ENCODE measurements around the gene RAPGEF5. TPM values are rescaled to one million over a fixed set of nuclear protein-coding genes. Genes with fewer than 3 reads are reported as not detected.

Gene RAPGEF5
- polyA plus RNA-seq, 5 donors, result 47.2 to 88.7 (median 72.8) TPM

DNA sequence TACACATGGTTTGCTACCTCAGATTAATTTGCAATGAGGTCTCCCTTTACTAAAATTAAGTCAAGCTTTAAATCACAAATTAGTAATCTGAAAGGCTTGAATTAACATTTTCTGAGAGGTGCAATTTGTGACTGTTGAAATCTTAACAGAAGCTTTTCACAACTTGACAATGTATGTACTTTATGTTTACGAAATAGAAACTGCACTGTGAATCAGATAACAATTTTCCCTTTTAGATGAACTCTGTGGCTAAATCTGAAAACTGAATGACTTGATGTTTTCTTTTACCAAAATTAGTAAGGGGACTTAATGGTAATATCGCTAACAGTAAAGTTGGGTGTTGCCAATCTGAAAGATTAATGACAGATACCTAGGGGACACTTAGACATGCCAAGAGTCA is 197.6 kb downstream of the RAPGEF5 start:
- no peak for DNase-seq

DNA sequence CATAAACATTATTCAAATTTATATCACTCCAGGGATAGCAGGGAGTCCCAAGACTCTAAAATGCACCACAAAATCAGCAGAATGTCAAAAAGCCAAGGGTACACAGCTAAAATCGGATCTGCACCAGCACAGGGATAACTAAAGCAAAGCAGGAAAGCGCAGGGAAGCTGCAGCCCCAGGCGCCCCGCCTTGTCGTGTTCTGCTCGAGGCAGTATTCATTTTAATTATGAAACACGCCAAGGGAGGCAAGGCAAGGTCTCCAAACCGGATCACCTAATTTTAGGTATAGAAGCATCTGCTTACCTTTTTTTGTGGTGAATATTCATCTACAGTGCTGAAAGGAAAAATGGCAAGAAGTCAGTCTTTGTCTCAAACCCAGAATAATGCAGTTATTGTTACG is 199.4 kb downstream of the RAPGEF5 start:
- DNase-seq, result no peak

DNA sequence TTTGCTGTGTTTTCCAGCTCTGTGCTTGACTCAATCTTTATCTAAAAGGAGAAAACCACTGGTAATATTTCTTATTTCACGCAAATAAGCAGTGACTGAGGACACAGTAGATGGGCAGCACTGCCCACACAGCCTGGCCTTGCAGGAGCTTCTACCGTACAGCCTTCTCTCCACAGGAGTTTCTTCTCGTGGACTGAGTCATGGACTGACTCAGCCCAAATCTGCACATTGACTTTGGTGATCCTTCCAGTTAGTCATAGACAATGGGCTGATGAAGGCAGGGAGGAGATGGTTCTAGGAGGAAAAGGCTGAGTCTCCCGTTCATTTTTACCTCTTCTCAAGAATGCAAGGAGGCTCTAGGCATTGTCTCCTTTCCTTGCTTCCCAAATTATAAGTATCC is 200.7 kb downstream of the RAPGEF5 start:
- DNase-seq, result no peak

DNA sequence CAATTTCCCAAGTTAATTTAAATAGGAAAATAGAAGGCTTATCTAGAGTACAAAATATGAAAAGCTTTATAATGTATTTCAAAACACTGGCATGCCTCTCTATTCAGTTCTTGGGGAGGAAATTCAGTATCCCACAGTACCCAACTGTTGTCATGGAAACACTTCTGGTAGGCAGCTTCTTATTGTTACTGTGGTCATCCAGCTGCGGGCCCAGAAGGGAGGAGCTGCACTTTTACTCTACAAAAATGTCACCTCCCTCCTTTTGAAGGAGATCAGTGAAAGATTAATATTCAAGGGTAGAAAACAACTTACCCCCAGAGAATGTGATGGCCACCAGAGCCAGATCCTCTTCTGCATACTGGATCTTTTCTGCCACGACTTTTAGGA is 202.8 kb downstream of the RAPGEF5 start:
- DNase-seq, result no peak

DNA sequence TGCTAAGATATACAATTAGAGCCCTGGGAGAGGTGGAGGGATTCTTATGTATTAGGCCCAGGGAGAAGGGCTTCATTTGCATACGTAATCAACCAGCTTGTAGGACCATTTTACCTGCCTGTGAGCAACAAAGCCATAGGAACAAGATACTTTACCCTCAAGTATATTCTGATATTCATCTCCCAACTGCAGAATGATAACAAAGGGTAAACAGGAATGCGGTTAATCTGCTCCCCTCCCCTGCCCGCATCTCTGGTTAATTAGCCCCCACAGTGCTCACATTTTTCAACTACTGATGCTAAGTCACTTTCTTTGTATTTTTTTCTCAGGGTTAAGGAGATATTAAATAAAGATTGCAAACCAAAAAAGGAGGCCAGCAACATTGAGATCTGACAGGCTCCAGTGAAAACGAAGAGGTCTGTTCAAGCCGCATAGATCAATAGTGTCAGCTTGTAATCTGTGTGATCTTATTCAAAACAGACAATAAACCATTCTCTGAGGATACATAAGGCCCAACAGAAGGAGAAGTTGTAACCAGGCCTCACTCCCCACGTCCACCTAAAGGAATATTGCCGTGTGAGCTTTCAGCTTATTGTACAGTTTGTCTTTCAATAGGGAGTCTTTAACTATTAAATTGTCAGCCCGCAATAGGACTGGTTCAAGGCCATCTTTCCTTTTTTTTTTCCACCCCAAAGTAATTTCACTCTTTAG is 203.4 kb downstream of the RAPGEF5 start:
- no peak for DNase-seq

DNA sequence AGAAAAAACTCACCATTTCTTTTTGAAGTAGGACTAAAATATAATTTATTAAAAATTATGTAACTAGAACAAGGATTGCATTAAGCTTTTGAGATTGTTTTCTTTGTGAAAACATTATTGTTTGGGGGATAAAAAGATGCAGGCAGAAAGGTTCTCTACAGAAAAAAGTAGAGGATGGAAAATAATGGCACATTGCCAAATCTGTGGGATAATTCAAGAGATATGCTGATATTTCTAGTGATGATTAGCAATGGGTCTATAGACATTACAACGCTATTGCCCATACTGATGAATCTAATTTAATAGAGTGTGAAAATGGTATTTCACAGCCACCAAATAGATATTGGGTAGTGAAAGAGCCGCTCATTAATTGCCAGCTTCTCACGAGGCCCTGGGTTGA is 204.3 kb downstream of the RAPGEF5 start:
- DNase-seq, result no peak

DNA sequence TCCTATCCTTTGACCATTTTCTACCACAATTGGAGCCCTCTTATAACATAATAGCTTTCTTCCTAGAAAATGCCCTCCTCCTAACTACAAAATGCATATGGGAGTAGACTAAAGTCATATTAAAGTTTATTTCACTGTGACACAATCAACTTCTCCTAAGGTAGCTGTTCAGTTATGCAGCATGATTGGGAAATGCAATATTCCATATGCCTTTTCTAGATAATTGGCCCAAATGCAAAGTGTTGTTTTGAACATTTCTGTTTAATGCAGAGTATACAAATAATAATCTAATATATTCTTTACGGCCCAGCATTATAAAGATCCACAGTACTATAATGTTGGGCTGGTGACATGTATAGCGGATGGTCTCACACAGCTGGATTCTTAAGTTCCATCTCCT is 205.1 kb downstream of the RAPGEF5 start:
- DNase-seq, result no peak

DNA sequence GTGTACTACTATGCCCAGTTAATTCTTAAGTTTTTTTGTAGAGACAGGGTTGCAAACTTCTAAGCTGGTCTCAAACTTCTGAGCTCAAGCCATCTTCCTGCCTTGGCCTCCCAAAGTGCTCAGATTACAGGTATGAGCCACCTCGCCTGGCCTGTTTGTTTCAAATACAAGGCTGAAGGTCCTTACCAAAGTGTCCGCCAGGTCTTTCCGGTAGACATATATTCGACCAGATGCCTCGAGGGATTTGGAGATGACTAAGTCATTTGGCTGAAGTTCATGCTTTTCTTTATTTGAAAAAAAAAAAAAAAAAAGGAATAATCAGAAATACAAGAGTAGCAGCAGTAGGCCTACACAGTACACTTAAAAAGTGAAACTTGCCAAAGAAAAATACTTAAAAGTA is 206.7 kb downstream of the RAPGEF5 start:
- no peak for DNase-seq

DNA sequence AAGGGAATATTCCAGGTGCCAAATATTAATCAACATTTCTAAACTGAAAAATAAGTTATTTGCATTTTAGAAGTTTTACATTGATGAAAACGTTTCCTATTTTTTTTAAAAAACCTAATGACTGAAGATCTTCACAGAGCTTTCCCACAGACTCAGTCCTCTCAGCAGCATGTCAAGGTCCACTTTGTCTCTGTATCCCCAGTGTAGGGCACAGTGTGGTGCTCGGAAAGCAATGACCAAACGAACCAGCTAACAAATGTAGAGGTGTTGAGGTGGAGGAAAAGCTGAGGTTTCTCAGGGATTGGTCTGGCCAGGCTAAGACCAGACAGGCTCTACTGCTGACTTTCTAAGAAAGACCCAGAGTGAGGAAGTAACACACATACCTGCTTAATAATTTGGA is 209.1 kb downstream of the RAPGEF5 start:
- DNase-seq, result no peak

DNA sequence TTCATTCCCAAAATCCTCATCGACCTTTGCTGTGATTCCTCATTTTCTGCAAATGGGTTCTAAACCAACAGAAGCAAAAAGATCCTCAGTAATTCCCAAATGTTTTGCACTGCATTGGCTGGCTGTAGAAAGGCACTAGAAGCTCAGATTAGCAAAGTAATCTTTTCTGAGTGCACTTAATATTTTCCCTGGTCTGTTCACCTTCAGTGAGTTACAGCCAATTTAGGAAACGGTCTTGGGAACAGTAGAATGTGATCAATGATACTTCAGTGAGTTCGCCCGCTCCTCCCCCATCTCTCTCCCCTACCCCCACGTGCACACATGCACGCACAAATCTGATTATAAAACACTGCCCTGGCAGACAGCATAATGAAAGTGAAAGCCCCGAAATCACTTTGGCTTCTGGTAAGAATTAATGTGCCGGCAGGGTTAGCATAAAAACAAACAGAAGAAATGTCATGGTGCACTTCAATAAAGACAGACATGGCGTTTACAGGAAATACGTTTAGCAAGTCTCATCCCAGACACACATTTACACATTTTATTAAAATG is 209.9 kb downstream of the RAPGEF5 start:
- peak; percentile 18 to 25 for DNase-seq

DNA sequence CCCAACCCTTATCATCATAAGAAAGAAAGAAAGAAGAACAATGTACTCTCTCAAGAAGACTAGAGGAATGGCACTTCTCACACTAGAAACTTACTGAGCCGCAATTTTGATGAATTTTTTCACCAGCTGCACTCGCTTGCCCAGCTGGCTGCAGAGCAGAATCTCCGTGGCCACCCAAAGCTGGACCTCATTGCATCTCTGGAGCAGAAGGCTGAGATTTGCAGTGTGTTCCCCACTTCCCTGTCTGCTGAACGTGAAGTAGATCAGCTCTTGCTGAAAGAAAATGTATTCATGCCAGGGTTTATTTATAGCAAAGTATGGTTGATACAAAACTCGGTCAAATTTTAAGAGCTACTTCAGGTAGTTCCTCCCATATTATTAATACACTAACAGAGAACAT is 212.0 kb downstream of the RAPGEF5 start:
- no peak for DNase-seq

DNA sequence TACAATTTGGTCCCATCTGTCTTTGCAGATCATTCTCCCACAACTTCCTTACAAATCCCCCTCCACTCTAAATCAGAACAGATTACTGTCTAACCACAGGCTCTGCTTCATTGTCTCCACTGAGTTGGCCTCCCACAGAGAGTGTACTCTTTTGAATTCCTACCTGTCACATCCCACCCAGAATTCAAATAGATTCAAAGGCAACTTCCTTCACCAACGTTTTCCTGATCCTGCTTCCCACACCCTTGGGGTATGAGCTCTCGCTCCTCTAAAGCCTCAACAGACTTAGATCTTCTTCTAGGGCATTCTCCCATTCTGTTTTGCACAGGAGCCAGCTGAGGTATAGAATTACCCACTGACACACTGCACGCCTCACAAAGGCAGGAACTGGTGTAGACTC is 213.5 kb downstream of the RAPGEF5 start:
- no peak for DNase-seq

DNA sequence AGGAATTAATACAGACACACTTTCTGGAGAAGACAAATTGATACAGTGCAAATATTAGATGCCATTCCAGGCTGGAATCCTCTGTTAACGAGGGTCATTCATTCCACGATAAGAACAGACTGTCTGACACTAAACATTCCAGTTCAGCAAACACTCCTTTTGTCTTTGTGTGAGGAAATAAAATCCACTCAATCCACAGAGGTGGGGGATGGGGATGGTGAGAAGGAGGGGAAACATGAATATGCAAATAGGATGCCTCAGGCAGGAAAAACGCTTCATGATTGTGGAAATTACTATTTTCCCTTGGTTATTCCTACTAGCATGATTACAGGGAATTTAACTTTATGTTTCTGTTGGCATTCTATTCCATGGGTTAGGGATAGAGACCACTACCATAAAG is 214.4 kb downstream of the RAPGEF5 start:
- no peak for DNase-seq

DNA sequence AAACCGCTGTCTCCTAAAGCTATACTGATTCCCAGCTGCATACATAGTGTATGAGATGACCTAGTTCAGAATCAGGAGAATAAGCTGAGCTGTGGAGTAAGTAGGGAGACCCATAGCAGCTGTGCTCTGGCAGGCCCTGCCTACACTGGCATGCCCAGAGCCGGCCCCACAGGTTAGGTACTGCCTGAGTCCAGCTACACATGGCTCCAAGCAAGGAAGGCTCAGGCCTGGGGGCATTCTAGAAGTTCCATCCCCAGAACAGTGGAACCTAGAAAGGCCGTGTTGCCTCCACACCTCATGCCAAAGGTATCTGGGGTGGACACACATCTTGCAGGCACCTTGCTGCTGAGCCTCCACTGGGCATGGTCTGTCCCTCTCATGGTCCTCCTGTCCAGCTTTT is 215.6 kb downstream of the RAPGEF5 start:
- DNase-seq, result no peak

DNA sequence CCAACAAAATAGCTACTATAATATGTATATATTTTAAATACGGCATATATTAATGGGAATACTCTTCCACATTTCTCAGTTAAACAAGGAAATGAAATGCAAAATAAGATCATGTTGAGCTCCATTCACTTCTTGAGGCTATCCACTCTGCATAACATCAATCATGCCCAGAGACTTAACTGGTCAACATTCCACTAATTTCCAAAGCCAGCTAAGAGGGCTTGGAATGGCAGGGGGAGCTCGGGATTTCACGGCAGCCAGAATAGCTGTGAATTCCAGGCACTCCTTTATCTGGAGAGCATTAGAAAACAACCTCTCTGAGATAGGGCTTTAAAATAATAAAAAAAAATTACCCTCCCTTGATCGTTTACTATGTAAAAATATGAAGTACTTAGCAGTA is 216.4 kb downstream of the RAPGEF5 start:
- no peak for DNase-seq

DNA sequence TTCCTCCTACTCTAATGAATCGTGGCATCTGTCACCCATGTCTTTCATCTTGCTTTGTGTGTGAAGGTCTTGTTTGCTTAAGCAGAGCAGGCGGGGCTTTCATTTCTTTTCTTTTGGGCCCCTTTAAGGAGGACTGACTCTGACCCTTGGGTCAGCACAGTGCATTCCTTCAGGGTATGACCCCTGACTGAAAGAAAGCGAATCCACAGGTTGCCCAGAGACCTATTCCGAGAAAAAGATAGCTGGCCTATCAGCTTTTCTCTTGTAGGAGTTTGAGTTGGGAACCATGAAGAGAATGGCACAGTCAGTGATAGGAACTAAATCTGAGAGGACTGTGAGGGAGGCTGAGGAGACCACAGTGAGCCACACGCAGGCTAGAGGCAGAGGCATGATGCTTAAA is 218.1 kb downstream of the RAPGEF5 start:
- no peak for DNase-seq

DNA sequence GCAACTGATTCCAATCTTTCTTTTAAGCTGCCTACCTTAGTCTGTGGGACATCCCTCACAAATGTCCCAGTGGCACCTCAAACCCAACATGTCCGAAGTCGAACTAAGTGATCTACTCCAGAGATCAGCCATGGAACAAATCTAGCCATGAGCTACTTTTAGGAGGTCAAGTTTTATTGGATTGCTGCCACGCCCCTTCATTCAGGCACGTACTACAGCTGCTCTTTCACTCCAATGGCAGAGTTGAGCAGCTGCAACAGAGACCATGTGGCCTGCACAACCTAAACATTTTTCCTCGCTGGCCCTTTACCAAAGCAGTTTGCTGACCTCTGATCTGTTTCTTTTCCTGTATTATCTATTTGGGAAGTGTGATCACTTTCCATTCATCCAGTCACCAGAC is 218.8 kb downstream of the RAPGEF5 start:
- DNase-seq, result no peak

DNA sequence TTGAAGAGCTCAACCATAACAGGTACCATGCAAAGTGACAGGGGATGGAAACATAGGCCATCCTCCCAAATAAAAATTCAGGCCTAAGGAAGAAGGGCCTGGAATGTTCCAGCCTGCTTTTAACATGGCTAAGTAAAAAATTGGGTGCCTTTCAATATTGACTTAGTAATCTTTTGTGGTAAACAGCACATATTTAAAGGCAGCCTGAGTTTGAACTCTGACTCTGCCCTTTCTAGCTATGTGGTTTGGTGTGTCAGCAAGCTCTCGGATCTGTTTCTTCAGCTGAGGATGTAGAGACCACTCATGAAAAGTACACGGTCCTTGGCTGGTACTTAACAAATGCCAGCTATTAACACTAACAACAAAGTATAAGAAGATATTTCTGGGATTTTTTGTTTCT is 219.5 kb downstream of the RAPGEF5 start:
- no peak for DNase-seq

DNA sequence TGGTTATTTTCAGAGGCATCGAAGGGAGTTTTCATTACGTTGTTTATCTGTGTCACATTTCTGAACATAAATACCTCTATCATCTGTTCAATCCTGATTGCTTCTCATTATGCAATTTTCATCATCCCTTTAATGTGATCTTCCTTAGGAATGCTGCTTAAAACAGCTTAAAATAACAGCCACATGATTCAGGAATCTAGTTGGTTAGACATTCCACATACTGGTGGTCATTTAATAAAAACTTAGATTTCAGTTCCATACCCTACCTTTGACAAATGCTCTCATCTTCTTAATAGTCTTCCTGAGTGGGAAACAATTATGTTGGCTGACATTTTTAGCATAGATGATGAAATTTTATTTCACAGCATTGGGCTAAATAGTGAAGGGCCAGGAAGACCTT is 219.9 kb downstream of the RAPGEF5 start:
- no peak for DNase-seq

DNA sequence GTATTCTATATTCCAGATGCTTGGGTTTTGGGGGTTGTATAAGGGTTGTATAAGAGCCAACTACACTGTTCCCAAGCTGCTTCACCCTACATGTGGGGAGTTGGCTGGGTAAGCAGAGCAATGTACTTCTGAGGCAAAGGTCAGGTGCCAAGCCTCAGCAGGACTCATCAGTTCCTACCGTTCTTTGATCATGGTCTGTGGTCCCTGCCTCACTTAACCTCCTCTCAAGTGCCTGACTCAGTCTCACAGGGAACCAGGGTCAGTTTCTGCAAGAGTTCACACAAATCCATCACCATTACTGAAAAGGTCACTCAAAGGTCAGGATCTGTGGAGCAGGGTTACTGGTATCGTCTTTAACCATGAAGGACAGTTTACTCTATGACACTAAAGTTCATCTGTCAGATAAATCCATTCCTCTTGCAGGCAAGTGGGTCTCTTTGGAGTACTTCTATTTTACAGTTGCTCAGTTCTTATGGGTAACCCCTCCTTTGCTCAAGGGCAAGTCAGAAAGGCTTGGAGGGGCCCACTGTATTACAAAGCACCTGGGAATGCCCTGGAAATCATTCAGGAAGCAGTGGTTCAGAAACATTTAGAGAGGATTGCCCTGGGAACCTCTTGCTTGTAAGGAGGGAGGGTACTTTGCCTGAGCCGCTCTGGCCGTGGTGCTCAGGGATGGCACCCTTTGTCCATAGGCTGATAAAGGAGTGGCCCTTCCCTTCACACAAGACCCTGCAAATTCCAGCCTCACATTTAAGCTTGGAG is 227.0 kb downstream of the RAPGEF5 start:
- no peak for DNase-seq

DNA sequence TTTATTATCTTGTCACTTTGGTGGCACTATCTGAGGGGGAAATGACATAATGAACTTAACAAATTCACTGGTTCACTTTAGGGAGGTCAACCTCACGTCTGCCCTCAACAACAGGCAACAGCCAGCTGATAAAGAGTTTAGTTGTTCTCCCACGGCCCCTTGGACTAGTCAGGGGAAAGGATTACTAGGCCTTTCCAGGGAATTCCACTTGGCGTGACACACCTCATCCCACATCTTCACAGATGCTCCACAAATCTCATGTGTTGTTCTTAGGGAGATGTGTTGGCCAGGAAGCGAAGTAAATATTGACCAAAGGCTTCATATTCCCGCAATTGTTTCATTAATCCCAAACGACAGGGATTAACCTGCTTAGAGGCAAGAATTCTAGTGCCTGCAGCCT is 227.8 kb downstream of the RAPGEF5 start:
- no peak for DNase-seq

DNA sequence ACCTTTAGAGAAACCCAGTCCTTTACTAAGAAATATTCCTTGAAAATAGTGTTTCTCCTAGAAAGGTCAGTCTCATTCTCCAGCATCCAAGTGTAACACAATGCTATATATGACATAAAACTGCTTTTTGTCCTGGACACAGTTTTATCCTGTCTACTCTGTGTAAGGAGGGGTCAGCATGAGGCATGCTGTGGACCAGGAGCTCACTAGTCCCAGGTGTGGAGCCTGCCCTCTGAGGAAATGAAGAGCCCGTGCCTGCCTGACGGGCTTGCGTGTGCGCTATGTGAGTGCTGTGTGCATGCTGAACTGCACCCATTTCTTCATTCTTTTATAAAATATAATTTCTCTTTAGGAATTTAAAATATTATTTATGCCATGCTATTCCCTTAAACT is 228.4 kb downstream of the RAPGEF5 start:
- no peak for DNase-seq

DNA sequence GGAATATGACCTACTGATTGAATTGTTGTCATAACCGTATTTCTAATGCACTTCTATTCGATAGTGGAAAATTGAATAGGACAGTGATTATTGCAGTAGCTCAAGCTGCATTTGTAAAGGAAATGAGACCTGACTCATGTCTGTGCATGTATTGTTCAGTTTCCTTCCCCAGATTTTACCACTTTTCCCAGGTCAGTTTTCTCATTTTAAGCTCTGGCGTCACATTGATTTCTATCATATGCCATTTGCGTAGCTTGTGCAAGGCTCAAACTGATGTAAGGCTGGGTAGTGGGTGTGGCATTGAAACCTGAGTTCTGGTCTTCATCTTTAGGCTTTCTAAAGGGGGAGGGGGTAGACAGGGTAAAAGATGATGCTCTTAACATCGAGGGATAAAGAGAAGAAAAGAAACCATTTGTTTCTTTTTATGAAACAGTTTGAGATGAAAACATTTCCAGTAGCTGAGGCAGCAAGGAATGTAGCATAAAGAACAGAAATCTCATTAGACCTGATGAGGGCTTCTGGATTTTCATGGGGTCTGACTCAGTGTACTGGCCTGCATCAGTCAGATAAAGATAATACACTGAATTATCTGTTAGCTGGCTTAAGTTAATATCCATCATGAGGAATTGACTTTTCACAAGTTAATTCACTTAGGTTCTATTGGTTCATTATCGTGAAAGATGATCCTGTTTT is 229.0 kb downstream of the RAPGEF5 start:
- DNase-seq, result no peak
